Loucy (cell line): ENCODE measurements around the gene ALDH7A1.

Source experiments
- H2AFZ ChIP-seq: fragments of 200-600 bp; sonication (generic); 2 replicates; pipeline ENCODE4 v1.6.0; 2016; ENCODE audit warnings: antibody characterized with exemption, mild to moderate bottlenecking, low read length, moderate library complexity
- H3F3A ChIP-seq: fragments of 200-600 bp; 2 replicates; pipeline ENCODE4 v1.6.0; 2016; ENCODE audit warnings: antibody characterized with exemption, low read depth, mild to moderate bottlenecking
- H3K27me3 ChIP-seq: fragments of 200-600 bp; sonication (generic); 2 replicates; pipeline ENCODE4 v1.6.1; 2014; ENCODE audit warnings: low read length, mild to moderate bottlenecking; ENCODE audit not compliant: insufficient read depth, poor library complexity, severe bottlenecking
- H3K36me3 ChIP-seq: fragments of 200-600 bp; sonication (generic); 2 replicates; pipeline ENCODE4 v1.6.1; 2016; ENCODE audit warnings: low read length; ENCODE audit not compliant: insufficient read depth
- H3K4me1 ChIP-seq: fragments of 200-600 bp; sonication (generic); 2 replicates; pipeline ENCODE4 v1.5.1; 2014; ENCODE audit warnings: low read length, mild to moderate bottlenecking; ENCODE audit not compliant: insufficient read depth, poor library complexity, severe bottlenecking
- H3K4me2 ChIP-seq: fragments of 200-600 bp; sonication (generic); 2 replicates; pipeline ENCODE4 v1.6.0; 2014; ENCODE audit warnings: antibody characterized with exemption, low read length, low read depth, mild to moderate bottlenecking; ENCODE audit not compliant: poor library complexity, severe bottlenecking
- H3K4me3 ChIP-seq: fragments of 200-600 bp; sonication (generic); 2 replicates; pipeline ENCODE4 v1.5.1; 2014; ENCODE audit warnings: low read length, mild to moderate bottlenecking, mixed read lengths; ENCODE audit not compliant: poor library complexity, severe bottlenecking
- H3K79me2 ChIP-seq: fragments of 200-600 bp; sonication (generic); 2 replicates; pipeline ENCODE4 v1.6.1; 2014; ENCODE audit warnings: low read length; ENCODE audit not compliant: insufficient read depth
- H3K9ac ChIP-seq: fragments of 200-600 bp; sonication (generic); 2 replicates; pipeline ENCODE4 v1.6.0; 2014; ENCODE audit warnings: mild to moderate bottlenecking, low read depth, low read length, moderate library complexity; ENCODE audit not compliant: poor library complexity, severe bottlenecking
- H3K9me2 ChIP-seq: fragments of 200-600 bp; sonication (generic); replicated peaks from 2 replicates; pipeline ENCODE4 v1.6.1; 2016; ENCODE audit warnings: low read depth, low read length, mixed read lengths
- H3K9me3 ChIP-seq: fragments of 200-600 bp; sonication (generic); 2 replicates; pipeline ENCODE4 v1.6.1; 2014; ENCODE audit warnings: mild to moderate bottlenecking, antibody characterized with exemption, low read length, low read depth; ENCODE audit not compliant: insufficient read depth
- H4K20me1 ChIP-seq: fragments of 200-600 bp; sonication (generic); 2 replicates; pipeline ENCODE4 v1.6.0; 2014; ENCODE audit warnings: antibody characterized with exemption, low read length, mild to moderate bottlenecking; ENCODE audit not compliant: insufficient read depth, poor library complexity, severe bottlenecking
- EZH2phosphoT487 ChIP-seq: fragments of 200-600 bp; IDR thresholded peaks from 2 replicates; pipeline ENCODE4 v1.6.1; 2018; ENCODE audit warnings: antibody characterized with exemption, mild to moderate bottlenecking, moderate library complexity, borderline replicate concordance
- TF ChIP-seq, protein P1 (sequence below): fragments of 200-600 bp; sonication (generic); conservative IDR thresholded peaks from 2 replicates; pipeline ENCODE4 v1.5.1; 2014; ENCODE audit warnings: mild to moderate bottlenecking, antibody characterized with exemption, low read length

Gene ALDH7A1

DNA sequence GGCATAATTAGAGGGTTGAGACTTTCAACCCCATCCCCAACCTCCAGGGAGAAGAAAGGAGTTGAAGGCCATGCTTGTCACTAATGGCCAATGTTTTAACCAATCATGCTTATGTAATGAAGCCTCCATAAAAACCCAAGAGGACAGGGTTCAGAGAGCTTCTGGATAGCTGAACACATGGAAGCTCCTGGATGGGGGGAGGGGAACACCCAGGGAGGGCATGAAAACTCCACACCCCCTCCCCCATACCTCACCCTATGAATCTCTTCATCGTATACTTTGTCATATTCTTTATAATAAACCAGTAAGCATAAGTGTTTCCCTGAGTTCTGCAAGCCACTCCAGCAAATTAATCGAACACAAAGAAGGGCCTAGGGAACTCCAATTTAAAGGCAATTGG, 81.7 kb downstream of the ALDH7A1 start:
- no peaks in the 10 kb centered on the region for H3K9me3 ChIP-seq
- no peak overlapping the region for H2AFZ ChIP-seq
- H3F3A ChIP-seq, result no peaks in the 10 kb centered on the region
- H3K4me1 ChIP-seq, result peaks cover 7% of the 10 kb centered on the region
- no peak overlapping the region for H3K4me3 ChIP-seq
- no peaks in the 10 kb centered on the region for H3K9me2 ChIP-seq
- H3K27me3 ChIP-seq, result no peaks in the 10 kb centered on the region
- H4K20me1 ChIP-seq, result no peaks in the 10 kb centered on the region
- no peaks in the 10 kb centered on the region for H3K36me3 ChIP-seq
- no peak overlapping the region for H3K9ac ChIP-seq
- no peak overlapping the region for H3K4me2 ChIP-seq
- no peaks in the 10 kb centered on the region for H3K79me2 ChIP-seq
- TF ChIP-seq, protein P1, sequence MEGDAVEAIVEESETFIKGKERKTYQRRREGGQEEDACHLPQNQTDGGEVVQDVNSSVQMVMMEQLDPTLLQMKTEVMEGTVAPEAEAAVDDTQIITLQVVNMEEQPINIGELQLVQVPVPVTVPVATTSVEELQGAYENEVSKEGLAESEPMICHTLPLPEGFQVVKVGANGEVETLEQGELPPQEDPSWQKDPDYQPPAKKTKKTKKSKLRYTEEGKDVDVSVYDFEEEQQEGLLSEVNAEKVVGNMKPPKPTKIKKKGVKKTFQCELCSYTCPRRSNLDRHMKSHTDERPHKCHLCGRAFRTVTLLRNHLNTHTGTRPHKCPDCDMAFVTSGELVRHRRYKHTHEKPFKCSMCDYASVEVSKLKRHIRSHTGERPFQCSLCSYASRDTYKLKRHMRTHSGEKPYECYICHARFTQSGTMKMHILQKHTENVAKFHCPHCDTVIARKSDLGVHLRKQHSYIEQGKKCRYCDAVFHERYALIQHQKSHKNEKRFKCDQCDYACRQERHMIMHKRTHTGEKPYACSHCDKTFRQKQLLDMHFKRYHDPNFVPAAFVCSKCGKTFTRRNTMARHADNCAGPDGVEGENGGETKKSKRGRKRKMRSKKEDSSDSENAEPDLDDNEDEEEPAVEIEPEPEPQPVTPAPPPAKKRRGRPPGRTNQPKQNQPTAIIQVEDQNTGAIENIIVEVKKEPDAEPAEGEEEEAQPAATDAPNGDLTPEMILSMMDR, result no peak
- no peak for TF ChIP-seq EZH2phosphoT487

DNA sequence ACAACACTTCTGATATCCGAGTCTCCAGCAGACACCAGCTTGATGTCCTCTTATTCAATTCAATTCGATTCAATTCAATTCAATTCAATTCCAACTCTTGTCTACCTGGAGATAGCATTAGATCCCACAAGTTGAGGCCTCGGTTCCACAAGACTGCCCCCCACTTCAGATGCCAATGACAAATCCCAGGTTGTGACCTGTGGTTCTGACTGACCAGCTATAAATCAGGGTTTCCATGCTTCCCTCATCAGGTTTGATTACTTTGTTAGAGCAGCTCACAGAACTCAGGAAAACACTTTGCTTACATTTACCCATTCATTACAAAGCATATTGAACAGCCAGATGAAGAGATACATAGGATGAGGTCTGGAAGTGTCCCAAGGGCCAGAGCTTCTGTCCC, 82.6 kb downstream of the ALDH7A1 start:
- no peak for TF ChIP-seq EZH2phosphoT487
- TF ChIP-seq, protein P1, result no peak
- Histone ChIP-seq H3K9me3 (no peaks in the 10 kb centered on the region), H3K9me2 (no peaks in the 10 kb centered on the region), H3K79me2 (no peaks in the 10 kb centered on the region), H3K9ac (no peak overlapping the region), H3K4me1 (peaks cover 7% of the 10 kb centered on the region), H4K20me1 (no peaks in the 10 kb centered on the region), H3K27me3 (no peaks in the 10 kb centered on the region), H3K4me2 (no peak overlapping the region), H3F3A (no peaks in the 10 kb centered on the region), H2AFZ (no peak overlapping the region), H3K36me3 (no peaks in the 10 kb centered on the region), H3K4me3 (no peak overlapping the region)

DNA sequence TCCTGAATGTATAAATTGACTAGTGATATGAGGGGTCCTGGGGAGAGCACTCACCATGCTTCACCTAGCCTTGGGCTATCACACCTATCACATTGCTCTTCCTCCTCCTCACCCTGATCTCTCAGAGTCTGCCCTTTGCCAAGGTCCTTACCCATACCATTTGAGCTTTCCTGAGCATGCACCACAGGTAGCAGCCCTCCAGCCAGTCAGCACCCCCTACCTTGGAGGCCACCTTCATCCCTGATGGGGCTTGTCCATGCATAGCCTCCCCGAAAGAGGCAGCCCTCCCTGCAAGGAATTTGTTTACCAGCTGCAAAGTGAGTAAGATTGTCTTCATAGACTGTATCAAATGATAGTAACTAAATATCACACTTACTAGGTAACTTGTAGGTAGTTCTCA, 83.1 kb downstream of the ALDH7A1 start:
- TF ChIP-seq, protein P1, result no peak
- TF ChIP-seq EZH2phosphoT487, result no peak
- Histone ChIP-seq H2AFZ (no peak overlapping the region), H3K4me1 (peaks cover 7% of the 10 kb centered on the region), H3K4me3 (no peak overlapping the region), H3F3A (no peaks in the 10 kb centered on the region), H3K9me3 (no peaks in the 10 kb centered on the region), H3K9me2 (no peaks in the 10 kb centered on the region), H3K9ac (no peak overlapping the region), H3K79me2 (no peaks in the 10 kb centered on the region), H4K20me1 (no peaks in the 10 kb centered on the region), H3K36me3 (no peaks in the 10 kb centered on the region), H3K4me2 (no peak overlapping the region), H3K27me3 (no peaks in the 10 kb centered on the region)
